Transverse colon (tissue), 4 donors: ENCODE results near the gene TSPAN9. TPM values are rescaled to one million over a fixed set of nuclear protein-coding genes. Genes with fewer than 3 reads are reported as not detected.

ENCODE experiments used
- DNase-seq: peaks from one replicate; pipeline ENCODE4 v3.0.0-alpha.2; 2019
- H3K27ac ChIP-seq, 4 donors: fragments of 200-600 bp; sonication (generic); 2 replicates each; pipeline ENCODE4 v1.5.1; 2016 to 2018; ENCODE audit warnings: inconsistent platforms in 4 of 4
- H3K27me3 ChIP-seq: fragments of 200-600 bp; sonication (generic); 2 replicates; pipeline ENCODE4 v1.5.1; 2017; ENCODE audit warnings: inconsistent platforms
- H3K36me3 ChIP-seq, 4 donors: fragments of 200-600 bp; sonication (generic); 2 replicates each; pipeline ENCODE4 v1.5.1; 2017 to 2019; ENCODE audit warnings: inconsistent platforms in 4 of 4
- H3K4me1 ChIP-seq, 4 donors: fragments of 200-600 bp; sonication (generic); 2 replicates each; pipeline ENCODE4 v1.5.1; 2017 to 2020; ENCODE audit warnings: inconsistent platforms in 4 of 4
- H3K4me3 ChIP-seq, 4 donors: fragments of 200-600 bp; sonication (generic); 1 replicate in 1 of 4; 2 replicates in 3 of 4; pipeline versions ENCODE4 v1.5.1 to v1.6.1; 2017 to 2019; ENCODE audit warnings: inconsistent platforms in 4 of 4
- H3K9me3 ChIP-seq, 2 donors: fragments of 200-600 bp; sonication (generic); 2 replicates each; pipeline ENCODE4 v1.5.1; 2017 to 2019; ENCODE audit warnings: inconsistent platforms in 2 of 2
- EP300 ChIP-seq: sonication (generic); formaldehyde crosslinking; IDR thresholded peaks from one replicate; pipeline ENCODE4 v1.6.1; 2017; ENCODE audit warnings: antibody characterized with exemption, low read depth
- POLR2A ChIP-seq: fragments of 450-650 bp; IDR thresholded peaks from one replicate; pipeline ENCODE4 v1.6.1; 2016; ENCODE audit warnings: antibody characterized with exemption, mild to moderate bottlenecking, moderate library complexity
- POLR2AphosphoS5 ChIP-seq, 3 donors: sonication (generic); formaldehyde crosslinking; IDR thresholded peaks; one replicate each; pipeline ENCODE4 v1.6.1; 2016; ENCODE audit warnings: antibody characterized with exemption in 3 of 3
- WGBS, 2 donors: methylation state at CpG; one replicate each; pipeline ENCODE4 v1.1.5; 2018; ENCODE audit warnings: low coverage in 1 of 2; 5-methylcytosine and 5-hydroxymethylcytosine counted together
- in situ Hi-C, 4 donors: fragments of 200-750 bp; cut with MboI; loops; one replicate each; pipeline versions ENCODE4 v1.15.0 to v1.15.1; 2017; ENCODE audit warnings: low sequenced_read_pairs in 3 of 4, low pct_ligation_motif_present in 1 of 4, low pct_unique_long_range_greater_than_20kb in 1 of 4
- intact Hi-C: fragments of 100-400 bp; cut with DNase I; formaldehyde crosslinking; loops from one replicate; pipeline ENCODE4 v1.15.1; 2023; ENCODE audit warnings: low total_unique reads
- total RNA-seq, 4 donors: library from RNA; depleted of rRNA; stranded (reverse); fragments of >200 nt; gene quantifications; one replicate each; pipeline ENCODE4 v1.1.0, GENCODE V29; 2016
- TF ChIP-seq, protein P1 (sequence below), 5 experiments: fragments of 200-600 bp in 3 of 5; fragments of 450-650 bp in 2 of 5; sonication (generic) in 3 of 5; IDR thresholded peaks; 1 replicate in 2 of 5; 2 replicates in 3 of 5; pipeline ENCODE4 v1.5.1; 2016 to 2017; ENCODE audit warnings: antibody characterized with exemption in 5 of 5, inconsistent platforms in 3 of 5, mild to moderate bottlenecking in 2 of 5, moderate library complexity in 1 of 5

TSPAN9 gene
- total RNA-seq, 4 donors from 2014 or later, result 4.2 to 9.3 (median 6.1) TPM

DNA sequence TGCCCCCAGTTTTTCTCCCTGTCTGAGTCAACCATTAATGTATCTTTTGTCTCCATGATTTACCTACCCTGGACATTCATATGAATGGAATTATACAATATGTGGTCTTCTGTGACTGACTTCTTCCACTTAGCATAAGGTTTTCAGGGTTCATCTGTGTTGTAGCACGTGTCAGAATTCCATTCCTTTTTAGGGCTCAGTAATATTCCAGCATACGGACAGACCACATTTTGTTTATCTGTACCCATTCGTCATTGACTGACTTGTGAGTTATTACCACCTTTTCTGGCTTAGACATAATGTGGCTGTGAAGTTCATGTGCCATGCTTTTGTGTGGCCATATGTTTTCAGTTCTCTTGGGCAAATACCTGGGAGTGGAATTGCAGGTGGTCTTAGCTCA is 37.9 kb downstream of the TSPAN9 start:
- Histone ChIP-seq H3K36me3 (no peaks in the 10 kb centered on the region), H3K27ac (no peak overlapping the region), H3K27me3 (no peaks in the 10 kb centered on the region), H3K4me1 (peaks cover 0 to 7% (median 5%) of the 10 kb centered on the region in 4 donors), H3K4me3 (no peak overlapping the region), H3K9me3 (no peaks in the 10 kb centered on the region)
- intact Hi-C loops, result no loop called here
- TF ChIP-seq, protein P1, sequence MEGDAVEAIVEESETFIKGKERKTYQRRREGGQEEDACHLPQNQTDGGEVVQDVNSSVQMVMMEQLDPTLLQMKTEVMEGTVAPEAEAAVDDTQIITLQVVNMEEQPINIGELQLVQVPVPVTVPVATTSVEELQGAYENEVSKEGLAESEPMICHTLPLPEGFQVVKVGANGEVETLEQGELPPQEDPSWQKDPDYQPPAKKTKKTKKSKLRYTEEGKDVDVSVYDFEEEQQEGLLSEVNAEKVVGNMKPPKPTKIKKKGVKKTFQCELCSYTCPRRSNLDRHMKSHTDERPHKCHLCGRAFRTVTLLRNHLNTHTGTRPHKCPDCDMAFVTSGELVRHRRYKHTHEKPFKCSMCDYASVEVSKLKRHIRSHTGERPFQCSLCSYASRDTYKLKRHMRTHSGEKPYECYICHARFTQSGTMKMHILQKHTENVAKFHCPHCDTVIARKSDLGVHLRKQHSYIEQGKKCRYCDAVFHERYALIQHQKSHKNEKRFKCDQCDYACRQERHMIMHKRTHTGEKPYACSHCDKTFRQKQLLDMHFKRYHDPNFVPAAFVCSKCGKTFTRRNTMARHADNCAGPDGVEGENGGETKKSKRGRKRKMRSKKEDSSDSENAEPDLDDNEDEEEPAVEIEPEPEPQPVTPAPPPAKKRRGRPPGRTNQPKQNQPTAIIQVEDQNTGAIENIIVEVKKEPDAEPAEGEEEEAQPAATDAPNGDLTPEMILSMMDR (IDR thresholded peaks at IDR 0.05), result no peak
- no peak for TF ChIP-seq POLR2A
- WGBS, 2 donors, result 90 to 97% methylated on average over 3 of the region's 3 CpGs
- in situ Hi-C loops, result no loop called here
- no peak for DNase-seq

DNA sequence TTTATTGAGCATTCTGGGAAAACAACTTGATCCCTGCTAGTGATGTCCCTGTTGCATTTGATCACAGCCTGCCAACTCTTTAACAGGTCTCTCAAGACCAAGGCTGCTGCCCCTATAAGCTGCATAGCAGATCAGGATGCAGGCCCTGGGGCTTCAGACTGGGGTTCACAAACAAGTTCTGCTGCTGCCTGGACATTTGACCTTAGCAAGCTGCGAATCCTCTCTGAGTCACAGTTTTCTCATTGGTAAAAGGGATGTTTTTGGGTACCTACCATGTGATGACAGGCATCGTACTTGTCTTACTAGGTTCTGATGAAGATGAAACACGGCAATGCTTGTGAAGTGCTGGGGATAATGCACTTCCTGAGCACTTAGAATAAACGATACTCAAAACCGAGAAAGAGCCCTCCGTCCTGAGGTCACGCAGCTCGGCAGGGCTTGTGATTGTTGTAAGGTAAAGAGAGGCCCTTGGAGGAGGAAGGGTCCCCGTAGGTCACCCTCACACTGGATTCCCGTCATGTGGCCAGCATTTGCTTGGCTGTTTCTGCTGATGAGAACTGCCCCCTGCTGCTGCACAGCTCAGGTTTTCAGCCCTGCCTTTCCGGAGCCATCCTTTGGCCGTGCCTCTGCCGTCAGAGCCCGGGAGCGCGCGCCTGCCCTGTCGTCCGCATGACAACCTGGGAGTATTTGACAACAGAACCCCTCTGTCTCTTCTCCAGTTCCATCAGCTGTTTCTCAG is 39.1 kb downstream of the TSPAN9 start:
- Histone ChIP-seq H3K27ac (peak overlapping the region in 2 of 4 donors; percentile 6 to 41), H3K4me1 (peaks cover 0 to 7% (median 5%) of the 10 kb centered on the region in 4 donors)
- 83 to 86% methylated on average over 4 to 19 of the region's 19 CpGs for WGBS, 2 donors

DNA sequence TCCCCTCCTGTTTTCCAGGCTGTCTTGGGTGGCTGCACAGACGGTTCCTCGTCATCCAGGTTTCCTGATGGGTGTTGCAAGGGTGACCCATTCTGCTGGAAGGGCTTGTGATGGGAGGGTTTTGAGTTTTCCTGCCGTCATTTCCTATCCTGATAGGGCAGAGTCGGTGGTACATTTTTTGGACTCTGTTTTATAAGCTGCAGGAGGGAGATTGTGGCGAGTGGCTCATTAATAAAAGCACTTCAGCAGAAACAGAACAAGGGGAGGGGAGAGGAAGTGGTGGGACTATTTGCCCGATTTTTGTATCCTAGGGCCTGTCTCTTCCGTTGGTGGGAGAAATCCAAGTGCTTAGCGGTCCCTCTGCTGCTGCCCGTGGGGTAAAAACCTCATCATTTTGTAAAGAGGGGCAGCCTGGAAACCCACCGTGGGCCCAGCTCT is 40.0 kb downstream of the TSPAN9 start:
- intact Hi-C loops, result no loop called here
- Histone ChIP-seq H3K27ac (peak overlapping the region in 3 of 4 donors; percentile 14 to 41 (median 17)), H3K36me3 (no peaks in the 10 kb centered on the region), H3K4me1 (peaks cover 0 to 7% (median 5%) of the 10 kb centered on the region in 4 donors), H3K9me3 (no peaks in the 10 kb centered on the region), H3K4me3 (no peak overlapping the region), H3K27me3 (no peaks in the 10 kb centered on the region)
- 54 to 57% methylated on average over 5 to 10 of the region's 10 CpGs for WGBS, 2 donors
- TF ChIP-seq EP300 (no peak), POLR2AphosphoS5 (IDR thresholded peaks at IDR 0.05) (no peak), POLR2A (no peak)
- TF ChIP-seq, protein P1 (IDR thresholded peaks at IDR 0.05), result no peak
- no peak for DNase-seq
- in situ Hi-C loops, result no loop called here

More for the DNA sequence above, 39.1 kb downstream of the TSPAN9 start:
- intact Hi-C loops, result no loop called here
- Histone ChIP-seq H3K27me3 (no peaks in the 10 kb centered on the region), H3K9me3 (no peaks in the 10 kb centered on the region), H3K36me3 (no peaks in the 10 kb centered on the region), H3K4me3 (no peak overlapping the region)
- TF ChIP-seq POLR2A, result no peak
- TF ChIP-seq EP300, result no peak
- no peak for TF ChIP-seq POLR2AphosphoS5 (IDR thresholded peaks at IDR 0.05)
- TF ChIP-seq, protein P1 (IDR thresholded peaks at IDR 0.05), result no peak
- in situ Hi-C loops, result no loop called here
- DNase-seq, result no peak

DNA sequence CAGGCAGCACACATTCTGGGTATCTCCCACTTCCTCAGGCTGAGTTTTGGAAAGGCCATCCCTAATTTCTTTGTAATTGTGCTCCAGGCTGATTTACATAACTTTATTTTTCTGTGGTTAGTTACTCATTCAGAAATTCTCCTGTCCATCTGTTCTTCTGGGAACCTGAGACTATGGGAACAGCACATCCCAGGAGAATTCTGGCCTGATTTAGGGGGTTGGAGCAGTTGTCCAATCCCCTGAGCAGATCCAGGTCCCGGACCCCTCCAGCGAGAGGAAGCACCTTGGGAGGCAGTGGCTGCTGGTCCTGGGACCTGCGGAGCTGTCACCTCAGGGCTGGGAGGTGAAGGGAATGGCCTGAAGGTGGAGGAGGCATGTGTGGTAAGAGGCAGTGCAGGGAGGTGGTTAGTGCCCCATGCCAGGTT is 40.4 kb downstream of the TSPAN9 start:
- peaks cover 0 to 7% (median 5%) of the 10 kb centered on the region in 4 donors for H3K4me1 ChIP-seq
- intact Hi-C loops, result no loop called here
- TF ChIP-seq POLR2A, result no peak
- TF ChIP-seq, protein P1 (IDR thresholded peaks at IDR 0.05), result no peak
- TF ChIP-seq EP300, result no peak
- no peak for TF ChIP-seq POLR2AphosphoS5 (IDR thresholded peaks at IDR 0.05)
- no peak overlapping the region for H3K4me3 ChIP-seq
- peak overlapping the region in 3 of 4 donors; percentile 14 to 41 (median 17) for H3K27ac ChIP-seq
- 87% methylated on average over 3 of the region's 3 CpGs; no CpG with 5 or more reads in 1 of the 2 donors for WGBS, 2 donors
- no peaks in the 10 kb centered on the region for H3K36me3 ChIP-seq
- no peaks in the 10 kb centered on the region for H3K27me3 ChIP-seq
- H3K9me3 ChIP-seq, result no peaks in the 10 kb centered on the region
- in situ Hi-C loops, result no loop called here
- no peak for DNase-seq
